BJ (cell line): ENCODE data around the gene ITM2A. TPM values are rescaled to one million over a fixed set of nuclear protein-coding genes. Genes with fewer than 3 reads are reported as not detected.

Experiments
- CTCF ChIA-PET: fragments of 350-600 bp; formaldehyde crosslinking; extraction: SDS; loops from one replicate; lab custom pipeline; 2021; ENCODE audit warnings: antibody characterized with exemption, inconsistent platforms; lab: Yijun Ruan, JAX
- POLR2A ChIA-PET: fragments of 300-600 bp; sonication (Branson Sonifier 250); formaldehyde crosslinking; extraction: SDS; loops from one replicate; lab custom pipeline; 2021; ENCODE audit warnings: antibody characterized with exemption; lab: Charles Lee
- DNase-seq: peaks from one replicate; pipeline ENCODE4 v3.0.0-alpha.2; 2011; ENCODE audit warnings: low read depth
- H3K27me3 ChIP-seq: 2 replicates; pipeline ENCODE4 v1.6.0; 2011; ENCODE audit warnings: low read length; ENCODE audit not compliant: control insufficient read depth, insufficient read depth
- H3K36me3 ChIP-seq: 2 replicates; pipeline ENCODE4 v1.5.1; 2011; ENCODE audit warnings: low read length; ENCODE audit not compliant: control insufficient read depth, insufficient read depth
- H3K4me3 ChIP-seq: 2 replicates; pipeline ENCODE4 v1.5.1; 2011; ENCODE audit warnings: low read depth, mild to moderate bottlenecking, control low read depth, low read length
- CTCF ChIP-seq: IDR thresholded peaks from 2 replicates; pipeline ENCODE4 v1.5.1; 2011; ENCODE audit warnings: low read depth, mild to moderate bottlenecking, control low read depth, inconsistent platforms, low read length, moderate library complexity; ENCODE audit not compliant: insufficient read depth
- polyA plus RNA-seq: library from polyadenylated mRNA; depleted of rRNA; stranded (reverse); fragments of >200 nt; gene quantifications from 2 replicates; pipeline ENCODE4 v1.2.3, GENCODE V29; 2011

The ITM2A gene
- polyA plus RNA-seq, 1 experiment, result not detected

- ChIA-PET POLR2A (no interaction called here), CTCF (no interaction called here)
- Histone ChIP-seq H3K27me3 (no peaks in the 10 kb centered on the region), H3K4me3 (no peak overlapping the region), H3K36me3 (no peaks in the 10 kb centered on the region)
- no peak for DNase-seq
- TF ChIP-seq CTCF, result no peak
Measured at GRCh38 chrX:79365591-79365990, 1.5 kb downstream of the ITM2A start.

GRCh38 chrX:79364306-79364705 is 2.8 kb downstream of the ITM2A start:
- no peaks in the 10 kb centered on the region for H3K27me3 ChIP-seq
- ChIA-PET CTCF (no interaction called here), POLR2A (no interaction called here)
- H3K36me3 ChIP-seq, result no peaks in the 10 kb centered on the region
- no peak for TF ChIP-seq CTCF
- DNase-seq, result no peak
- no peak overlapping the region for H3K4me3 ChIP-seq

GRCh38 chrX:79361192-79361870 is 5.8 kb downstream of the ITM2A start:
- H3K4me3 ChIP-seq, result no peak overlapping the region

GRCh38 chrX:79336869-79337815 is 30.0 kb downstream of the ITM2A start:
- Histone ChIP-seq H3K4me3 (no peak overlapping the region), H3K36me3 (no peaks in the 10 kb centered on the region), H3K27me3 (no peaks in the 10 kb centered on the region)
- DNase-seq, result no peak
- ChIA-PET CTCF (no interaction called here), POLR2A (no interaction called here)
- TF ChIP-seq CTCF, result no peak

More at GRCh38 chrX:79361192-79361870, 5.8 kb downstream of the ITM2A start:
- DNase-seq, result no peak
- no peaks in the 10 kb centered on the region for H3K27me3 ChIP-seq
- TF ChIP-seq CTCF, result no peak
- no peaks in the 10 kb centered on the region for H3K36me3 ChIP-seq
- POLR2A ChIA-PET, result no interaction called here
- CTCF ChIA-PET, result no interaction called here

- no peak for DNase-seq
- POLR2A ChIA-PET, result no interaction called here
Measured at GRCh38 chrX:79330022-79330421, 37.1 kb downstream of the ITM2A start.

More at GRCh38 chrX:79330022-79330421, 37.1 kb downstream of the ITM2A start:
- no peaks in the 10 kb centered on the region for H3K27me3 ChIP-seq
- CTCF ChIA-PET, result no interaction called here
- H3K36me3 ChIP-seq, result no peaks in the 10 kb centered on the region
- TF ChIP-seq CTCF, result no peak
- H3K4me3 ChIP-seq, result no peak overlapping the region
